HEK293T (cell line): ENCODE results near the gene BRIP1.

ENCODE experiments used
- CTCF ChIA-PET: fragments of 350-600 bp; formaldehyde crosslinking; extraction: SDS; loops from one replicate; lab custom pipeline; 2021; ENCODE audit warnings: antibody characterized with exemption, inconsistent platforms; lab: Yijun Ruan, JAX
- POLR2A ChIA-PET: fragments of 350-600 bp; formaldehyde crosslinking; extraction: SDS; loops from one replicate; lab custom pipeline; 2020; ENCODE audit warnings: antibody characterized with exemption, inconsistent platforms; lab: Yijun Ruan, JAX
- DNase-seq: peaks from one replicate; pipeline ENCODE4 v3.0.0; 2012; ENCODE audit warnings: mixed read lengths; ENCODE audit errors: extremely low spot score
- ARNT ChIP-seq: fragments of 450-650 bp; IDR thresholded peaks from 2 replicates; pipeline ENCODE4 v1.6.1; 2017; ENCODE audit warnings: mild to moderate bottlenecking
- BHLHE40 ChIP-seq: fragments of 450-650 bp; IDR thresholded peaks from 2 replicates; pipeline ENCODE4 v1.6.1; 2016; ENCODE audit warnings: mild to moderate bottlenecking, moderate library complexity, borderline replicate concordance
- CTBP1 ChIP-seq: fragments of 450-650 bp; IDR thresholded peaks from 2 replicates; pipeline ENCODE4 v1.6.1; 2016; ENCODE audit warnings: borderline replicate concordance
- ELF4 ChIP-seq: fragments of 450-650 bp; IDR thresholded peaks from 2 replicates; pipeline ENCODE4 v1.6.1; 2017; ENCODE audit warnings: antibody characterized with exemption
- FOXA1 ChIP-seq: fragments of 450-650 bp; IDR thresholded peaks from 2 replicates; pipeline ENCODE4 v1.6.1; 2016; ENCODE audit warnings: mild to moderate bottlenecking
- FOXK2 ChIP-seq: fragments of 450-650 bp; IDR thresholded peaks from 2 replicates; pipeline ENCODE4 v1.6.1; 2016; ENCODE audit warnings: mild to moderate bottlenecking
- FOXM1 ChIP-seq: fragments of 450-650 bp; IDR thresholded peaks from 2 replicates; pipeline ENCODE4 v1.6.1; 2017; ENCODE audit warnings: mild to moderate bottlenecking, borderline replicate concordance
- L3MBTL2 ChIP-seq: fragments of 450-650 bp; conservative IDR thresholded peaks from 2 replicates; pipeline ENCODE4 v1.6.1; 2016; ENCODE audit warnings: mild to moderate bottlenecking
- LEF1 ChIP-seq: fragments of 450-650 bp; IDR thresholded peaks from 2 replicates; pipeline ENCODE4 v1.6.1; 2017; ENCODE audit warnings: mild to moderate bottlenecking, borderline replicate concordance
- NFRKB ChIP-seq: fragments of 450-650 bp; IDR thresholded peaks from 2 replicates; pipeline ENCODE4 v1.6.1; 2016; ENCODE audit warnings: mild to moderate bottlenecking, moderate library complexity
- PKNOX1 ChIP-seq: fragments of 450-650 bp; IDR thresholded peaks from 2 replicates; pipeline ENCODE4 v1.6.1; 2016
- SP1 ChIP-seq: fragments of 450-650 bp; IDR thresholded peaks from 2 replicates; pipeline ENCODE4 v1.6.1; 2017
- SUZ12 ChIP-seq: fragments of 450-650 bp; IDR thresholded peaks from 2 replicates; pipeline ENCODE4 v1.6.1; 2016; ENCODE audit warnings: mild to moderate bottlenecking
- TARDBP ChIP-seq: fragments of 450-650 bp; IDR thresholded peaks from 2 replicates; pipeline ENCODE4 v1.6.1; 2016
- ZNF384 ChIP-seq: fragments of 450-650 bp; IDR thresholded peaks from 2 replicates; pipeline ENCODE4 v1.6.1; 2016

BRIP1 gene

DNA sequence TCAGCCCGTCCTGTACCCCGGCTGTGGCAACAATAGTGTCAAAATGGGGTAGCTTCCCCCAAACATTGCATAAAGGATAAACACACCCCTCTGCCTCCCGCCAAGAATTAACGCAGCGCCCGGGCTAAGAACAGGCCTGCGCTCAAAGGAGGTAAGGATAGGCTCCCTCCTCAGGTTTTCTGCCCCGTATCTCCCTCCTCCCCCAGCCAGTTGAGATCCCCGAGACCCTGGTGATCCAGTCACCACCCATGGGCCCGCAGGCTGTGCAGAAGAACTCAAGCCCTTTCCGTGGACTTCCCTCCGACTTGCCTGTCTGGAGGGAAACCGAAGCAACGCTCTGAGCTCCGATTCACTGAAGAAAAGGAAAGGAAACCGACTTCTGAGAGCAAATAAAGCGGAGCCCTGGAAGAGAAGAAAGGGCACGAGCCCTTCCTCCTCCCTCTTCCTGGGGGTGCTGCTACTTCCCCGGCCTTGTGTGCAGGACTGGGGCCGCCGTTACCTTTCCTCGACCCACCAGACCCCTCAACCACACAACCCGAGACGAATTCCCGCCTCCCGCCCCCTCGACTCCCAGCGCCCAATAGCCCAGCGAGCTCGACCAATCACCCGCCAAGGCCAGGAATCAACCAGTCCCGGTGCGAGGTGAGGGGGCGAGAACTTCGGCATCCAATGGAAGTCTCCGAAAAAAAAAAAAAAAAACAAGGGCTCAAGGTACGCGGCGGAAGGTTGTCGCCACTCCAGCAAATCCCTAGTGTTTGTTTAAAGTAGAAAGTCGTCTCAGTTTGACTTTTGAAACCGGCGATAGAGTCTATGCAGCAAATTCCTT lies at the start of gene BRIP1:
BRIP1 (minus strand) TSS at position 554 of the 826 bp plus-strand sequence. CDS start 1,989 bp downstream, outside the sequence.
- peak; percentile 93 for DNase-seq
- peak; percentile 99 for TF ChIP-seq ZNF384
- no peak for TF ChIP-seq BHLHE40
- peak; percentile 84 for TF ChIP-seq L3MBTL2
- CTCF ChIA-PET: interaction anchor here (0.6 to 0.9 kb wide), 2 partner anchors 26 to 246 kb away, joined by 3 read pairs; no protein-coding TSS in a partner anchor
- POLR2A ChIA-PET: interaction anchor here (0.5 to 2.4 kb wide), 22 partner anchors 9 to 475 kb away, joined by 3 to 13 read pairs (median 4); no protein-coding TSS in a partner anchor

- DNase-seq: no peak
Observed at GRCh38 chr17:61908292-61909037, 45.1 kb upstream of the BRIP1 start.

DNA sequence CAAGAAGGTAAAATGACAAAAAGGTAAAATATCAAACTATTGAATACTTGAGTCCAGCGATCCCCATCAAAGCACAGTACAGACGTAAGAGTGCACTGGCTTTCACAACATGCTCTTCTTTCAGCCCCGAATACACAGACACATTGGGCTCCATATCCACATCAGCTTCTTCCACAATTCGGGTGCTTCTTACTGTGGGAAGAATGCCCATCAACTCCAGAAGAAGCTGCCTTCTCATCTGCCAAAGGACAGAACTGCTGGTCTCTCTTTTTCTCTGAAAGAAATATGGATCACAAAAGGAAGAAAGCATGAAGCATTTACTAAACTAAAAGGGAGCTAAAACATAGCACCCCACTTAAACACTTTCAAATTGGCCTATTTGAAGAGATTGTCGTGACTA lies 44.0 kb upstream of the BRIP1 start:
- DNase-seq: no peak
- CTCF ChIA-PET: no interaction called here
- POLR2A ChIA-PET: interaction anchor here (1.0 kb wide), 1 partner anchor 21 kb away, joined by 3 read pairs; the partner anchor contains the start of gene INTS2
- TF ChIP-seq BHLHE40 (no peak), TARDBP (no peak), FOXM1 (no peak), ZNF384 (no peak), SP1 (no peak), SUZ12 (no peak), PKNOX1 (no peak), CTBP1 (no peak), ARNT (no peak), L3MBTL2 (no peak), ELF4 (no peak), FOXA1 (no peak)

More at GRCh38 chr17:61908292-61909037, 45.1 kb upstream of the BRIP1 start:
- TF ChIP-seq L3MBTL2: no peak
- no peak for TF ChIP-seq PKNOX1
- TF ChIP-seq LEF1: no peak
- no peak for TF ChIP-seq NFRKB
- ChIA-PET POLR2A (no interaction called here), CTCF (no interaction called here)

DNA sequence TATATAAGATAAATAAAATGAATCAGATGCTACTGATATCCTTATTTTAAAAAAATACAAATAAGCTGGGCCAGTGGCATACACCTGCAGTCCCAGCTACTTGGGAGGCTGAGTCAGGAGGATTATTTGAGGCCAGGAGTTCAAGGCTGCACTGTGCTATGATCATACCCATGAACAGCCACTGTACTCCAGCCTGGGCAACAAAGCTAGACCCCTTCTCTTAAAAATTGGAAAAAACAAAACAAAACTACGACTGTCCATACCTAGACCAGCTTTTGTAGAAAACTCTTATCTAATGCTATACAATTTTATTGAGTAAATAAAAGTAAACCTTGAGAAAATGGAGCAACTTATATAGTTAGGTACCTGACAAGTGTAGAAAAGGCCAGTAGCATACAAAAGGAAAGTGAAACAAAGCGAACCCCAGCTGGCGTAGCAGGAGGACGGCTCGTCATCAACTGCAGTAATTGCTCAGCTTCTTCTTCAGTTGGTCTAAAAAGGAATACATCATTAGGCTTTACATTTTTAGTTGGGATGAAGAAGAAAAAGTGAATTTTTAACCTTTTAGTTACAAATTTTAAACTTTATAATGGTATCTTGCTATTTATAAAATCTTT lies 40.9 kb upstream of the BRIP1 start:
- no peak for DNase-seq
- ChIA-PET CTCF (no interaction called here), POLR2A (interaction anchor here (1.2 kb wide), 1 partner anchor 24 kb away, joined by 3 read pairs; the partner anchor contains the start of gene INTS2)
- no peak for TF ChIP-seq NFRKB
- TF ChIP-seq PKNOX1: no peak
- no peak for TF ChIP-seq FOXA1
- TF ChIP-seq SP1: no peak
- TF ChIP-seq FOXM1: no peak
- TF ChIP-seq TARDBP: no peak
- no peak for TF ChIP-seq ZNF384
- no peak for TF ChIP-seq LEF1
- TF ChIP-seq CTBP1: no peak
- TF ChIP-seq BHLHE40: no peak
- TF ChIP-seq FOXK2: no peak

DNA sequence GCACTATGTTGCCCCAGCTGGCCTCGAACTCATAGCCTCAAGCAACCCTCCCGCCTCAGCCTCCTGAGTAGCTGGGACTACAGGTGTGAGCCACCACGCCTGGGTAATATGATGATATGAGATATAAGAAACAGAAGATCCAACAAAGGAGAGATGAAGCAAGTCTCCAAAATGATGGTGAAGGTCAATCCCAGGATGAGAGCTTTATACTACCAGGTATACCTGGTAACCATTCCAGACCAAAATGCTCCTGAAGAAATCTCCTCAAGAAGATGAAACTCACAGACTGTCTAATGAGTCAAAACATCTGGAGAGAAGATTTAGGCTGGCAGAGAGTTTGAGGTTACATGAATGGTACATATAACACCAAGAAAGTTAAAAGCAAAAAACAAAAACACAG lies 39.9 kb upstream of the BRIP1 start:
- DNase-seq: no peak
- TF ChIP-seq PKNOX1: no peak
- TF ChIP-seq ELF4: no peak
- TF ChIP-seq ARNT: no peak
- no peak for TF ChIP-seq BHLHE40
- no peak for TF ChIP-seq FOXM1
- ChIA-PET POLR2A (no interaction called here), CTCF (interaction anchor here (0.5 kb wide), 1 partner anchor 1544 kb away, joined by 5 read pairs; no protein-coding TSS in a partner anchor)
